Ecto neural progenitor cell (in vitro differentiated cells): ENCODE measurements around the gene TMEM270.
"Not testable (repeated sequence)": the region's sequence is repeated elsewhere in the genome, so short reads cannot be mapped to it uniquely, and the experiment has no call there.

ENCODE experiments used
- DNase-seq: peaks from one replicate; pipeline ENCODE4 v3.0.0-alpha.2; 2018; ENCODE audit warnings: low spot score

TMEM270 gene, protein sequence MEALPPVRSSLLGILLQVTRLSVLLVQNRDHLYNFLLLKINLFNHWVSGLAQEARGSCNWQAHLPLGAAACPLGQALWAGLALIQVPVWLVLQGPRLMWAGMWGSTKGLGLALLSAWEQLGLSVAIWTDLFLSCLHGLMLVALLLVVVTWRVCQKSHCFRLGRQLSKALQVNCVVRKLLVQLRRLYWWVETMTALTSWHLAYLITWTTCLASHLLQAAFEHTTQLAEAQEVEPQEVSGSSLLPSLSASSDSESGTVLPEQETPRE

DNA sequence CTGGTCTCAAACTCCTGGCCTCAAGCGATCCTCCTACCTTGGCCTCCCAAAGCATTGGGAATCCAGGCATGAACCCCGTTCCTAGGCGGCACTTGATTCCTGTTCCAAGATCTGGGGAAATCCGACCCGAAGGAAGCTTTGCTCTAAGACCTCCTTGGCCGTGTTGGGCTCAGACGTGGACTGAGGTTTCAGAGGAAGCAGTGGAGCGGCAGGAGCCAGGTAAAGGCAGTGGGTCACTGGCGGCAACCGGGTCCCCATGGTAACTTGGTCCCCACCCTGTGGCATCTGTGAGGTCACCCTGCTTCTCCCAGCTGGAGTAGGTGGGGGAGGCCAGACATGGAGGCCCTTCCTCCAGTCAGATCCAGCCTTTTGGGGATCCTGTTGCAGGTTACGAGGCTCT, at the start of gene TMEM270:
TSS of gene TMEM270 (plus strand) at position 301 of the 400 bp plus-strand sequence. CDS start at position 337, 36 bp downstream.
- DNase-seq = no peak

DNA sequence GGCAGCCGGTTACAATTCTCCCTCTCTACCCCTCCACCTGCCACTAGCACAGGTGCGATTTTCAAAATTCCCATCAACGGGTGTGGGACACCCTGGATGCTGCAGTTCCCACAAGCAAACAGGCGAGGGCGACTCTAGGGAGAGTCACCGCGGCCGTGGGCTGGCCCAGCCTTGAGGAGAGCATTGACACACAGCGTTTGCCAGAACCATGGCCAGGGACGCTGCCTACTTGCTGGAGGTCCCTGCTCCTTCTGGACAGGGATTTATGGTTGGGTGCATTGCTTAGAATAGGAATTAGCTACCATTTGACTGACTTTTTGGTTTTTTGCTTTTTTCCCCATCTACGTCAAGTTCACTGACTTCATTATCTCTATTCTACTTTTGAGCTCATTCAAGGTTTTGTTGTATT, 49.2 kb upstream of the TMEM270 start:
- DNase-seq = peak; percentile 80

DNA sequence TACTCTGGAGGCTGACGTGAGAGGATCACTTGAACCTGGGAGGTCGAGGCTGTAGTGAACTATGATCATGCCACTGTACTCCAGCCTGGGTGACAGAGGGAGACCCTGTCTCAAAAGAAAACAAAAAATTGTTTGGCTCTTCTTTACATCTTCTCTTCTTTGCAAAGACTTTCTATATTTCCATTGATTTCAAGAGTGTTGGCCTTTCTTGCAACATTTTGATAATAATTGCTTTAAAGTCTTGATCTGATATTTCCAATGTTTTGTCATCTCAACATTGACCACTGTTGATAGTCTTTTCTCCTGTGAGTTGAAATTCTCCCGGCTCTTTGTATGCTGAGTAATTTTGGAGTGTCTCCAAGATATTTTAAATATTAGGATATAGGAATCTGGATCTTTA, 48.0 kb upstream of the TMEM270 start:
- DNase-seq = no peak

DNA sequence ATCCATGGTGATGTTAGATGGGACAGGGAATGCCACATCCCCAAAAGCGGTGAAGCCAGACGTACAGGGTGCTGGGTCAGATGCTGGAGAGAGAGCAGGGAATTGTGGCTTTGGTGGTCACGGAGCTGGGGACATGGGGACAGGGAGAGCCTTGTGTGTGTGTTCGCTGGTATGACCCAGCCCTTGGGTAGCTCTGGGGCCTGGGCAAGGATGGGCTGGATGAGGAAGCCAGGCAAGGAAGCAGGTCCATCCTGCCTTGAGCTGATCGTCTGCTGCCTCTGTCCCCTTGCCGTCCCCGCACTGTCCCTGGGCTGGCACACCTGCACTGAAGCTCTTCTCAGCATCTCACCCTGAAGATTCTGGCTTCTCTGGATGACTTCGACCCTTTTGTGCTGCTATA, 45.5 kb upstream of the TMEM270 start:
- no peak for DNase-seq

DNA sequence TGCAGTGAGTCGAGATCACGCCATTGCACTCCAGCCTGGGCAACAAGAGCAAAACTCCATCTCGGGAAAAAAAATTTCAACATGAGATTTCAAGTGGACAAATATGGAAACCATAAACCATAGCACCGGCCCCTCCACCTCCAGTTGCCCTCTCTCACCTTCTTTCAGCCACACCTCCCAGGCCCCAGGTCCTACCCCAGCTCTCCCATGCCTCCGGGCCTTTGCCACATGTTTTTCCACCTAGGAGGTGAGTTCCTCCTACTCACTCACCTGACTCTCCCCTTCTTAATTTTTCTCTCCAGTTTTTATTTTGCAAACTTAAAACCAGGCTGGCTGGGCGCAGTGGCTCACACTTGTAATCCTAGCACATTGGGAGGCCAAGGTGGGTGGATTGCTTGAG, 43.8 kb upstream of the TMEM270 start:
- no peak for DNase-seq

DNA sequence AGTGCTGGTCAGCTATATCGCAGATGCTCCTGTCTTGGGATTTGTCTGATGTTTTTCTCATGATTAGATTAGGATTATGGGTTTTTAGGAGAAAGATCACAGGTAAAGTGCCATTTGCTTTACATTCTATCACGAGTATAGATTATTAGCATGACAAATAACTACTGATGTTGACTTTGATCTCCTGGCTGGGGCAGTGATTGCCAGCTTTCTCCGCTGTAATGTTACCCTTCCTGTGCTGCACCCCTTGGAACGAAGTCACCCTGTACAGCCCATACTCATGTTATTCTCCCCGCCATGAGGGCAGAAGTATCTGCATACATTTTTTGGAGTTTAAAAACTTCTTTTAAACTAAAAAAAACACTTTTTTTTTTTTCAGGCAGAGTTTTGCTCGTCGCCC, 40.9 kb upstream of the TMEM270 start:
- DNase-seq = no peak

DNA sequence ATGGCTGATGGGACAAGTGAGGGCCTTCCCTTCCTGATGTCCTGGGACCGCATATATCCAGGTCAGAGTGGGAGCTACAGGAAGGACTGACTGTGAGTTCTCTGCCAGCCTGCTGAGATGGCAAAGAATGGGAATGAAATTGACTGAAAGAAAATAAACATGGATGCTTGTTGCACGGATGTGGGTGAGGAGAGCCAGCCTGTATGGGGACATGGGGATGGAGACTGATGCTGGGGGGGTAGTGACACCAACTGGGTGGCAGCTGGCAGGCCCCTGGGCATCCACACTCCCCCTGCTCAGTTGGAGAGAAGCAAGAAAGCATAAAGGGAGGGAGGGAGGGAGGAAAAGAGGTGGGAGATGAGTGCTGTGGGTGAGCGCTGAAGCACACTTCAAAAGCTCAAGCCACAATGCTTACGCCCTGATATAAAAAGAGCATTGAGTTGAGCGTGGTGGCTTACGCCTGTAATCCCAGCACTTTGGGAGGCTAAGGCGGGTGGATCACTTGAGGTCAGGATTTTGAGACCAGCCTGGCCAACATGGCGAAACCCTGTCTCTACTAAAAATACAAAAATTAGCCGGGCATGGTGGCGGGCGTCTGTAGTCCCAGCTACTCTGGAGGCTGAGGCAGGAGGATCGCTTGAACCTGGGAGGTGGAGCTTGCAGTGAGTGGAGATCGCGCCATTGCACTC, 39.2 kb upstream of the TMEM270 start:
- DNase-seq = not testable (repeated sequence)

DNA sequence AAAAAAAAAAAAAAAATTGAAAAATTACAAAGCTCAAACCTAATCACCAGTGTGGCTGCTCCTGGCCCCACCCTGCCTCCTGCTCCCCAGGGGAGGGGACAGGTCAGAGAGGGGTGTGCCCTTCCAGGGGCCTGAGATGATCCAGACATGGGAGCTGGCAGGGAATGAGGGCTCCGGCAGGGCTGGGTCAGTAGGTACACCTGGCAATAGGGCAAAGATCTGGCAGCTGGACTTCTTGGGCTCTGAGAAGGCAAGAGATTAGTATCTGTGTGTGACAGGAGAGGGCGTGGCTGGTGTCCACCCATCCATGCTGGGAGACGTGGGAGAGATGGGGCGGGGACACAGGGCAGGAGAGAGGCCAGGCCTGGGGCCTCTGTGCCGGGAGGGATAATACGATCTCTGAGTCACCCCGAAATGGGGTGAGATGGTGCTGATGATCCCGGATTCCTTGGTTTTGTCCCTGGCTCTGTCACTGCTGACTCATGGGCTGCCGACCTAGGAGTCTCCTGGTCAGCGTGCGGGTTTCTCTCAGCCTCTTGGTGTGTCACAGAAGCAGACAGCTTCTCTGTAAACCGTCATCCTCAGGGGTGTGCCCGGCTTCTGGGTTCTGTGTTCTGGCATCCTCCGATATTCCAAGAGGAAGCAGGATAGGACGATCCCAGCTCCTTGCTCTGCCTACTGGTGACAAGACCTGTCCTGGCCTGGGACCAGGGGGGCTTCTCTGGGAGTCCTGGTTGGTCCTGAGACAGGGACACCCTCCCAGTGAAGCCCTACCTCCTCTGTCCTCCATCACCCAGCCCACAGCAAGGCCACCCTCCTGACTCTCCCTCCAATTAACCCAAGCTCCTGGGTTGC, 38.4 kb upstream of the TMEM270 start:
- no peak for DNase-seq

DNA sequence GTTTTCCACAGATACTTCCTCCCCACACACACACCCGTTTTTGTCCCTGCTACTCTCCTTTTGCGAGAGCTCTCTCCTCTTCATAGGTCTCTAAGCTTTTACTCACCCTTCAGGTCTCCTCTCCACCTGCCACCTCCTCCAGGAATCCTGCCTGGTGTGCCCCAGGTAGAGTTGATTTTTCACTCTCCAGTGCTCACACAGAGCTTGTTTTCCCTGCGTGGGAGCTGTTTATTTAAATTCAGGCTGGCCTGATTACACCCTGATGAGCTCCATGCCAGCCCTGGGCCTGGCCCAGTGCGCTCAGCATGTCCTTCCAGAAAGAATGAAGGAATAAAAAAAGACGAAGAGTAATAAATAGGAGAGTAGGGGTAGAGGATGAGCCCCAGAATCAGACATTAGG, 37.7 kb upstream of the TMEM270 start:
- no peak for DNase-seq

DNA sequence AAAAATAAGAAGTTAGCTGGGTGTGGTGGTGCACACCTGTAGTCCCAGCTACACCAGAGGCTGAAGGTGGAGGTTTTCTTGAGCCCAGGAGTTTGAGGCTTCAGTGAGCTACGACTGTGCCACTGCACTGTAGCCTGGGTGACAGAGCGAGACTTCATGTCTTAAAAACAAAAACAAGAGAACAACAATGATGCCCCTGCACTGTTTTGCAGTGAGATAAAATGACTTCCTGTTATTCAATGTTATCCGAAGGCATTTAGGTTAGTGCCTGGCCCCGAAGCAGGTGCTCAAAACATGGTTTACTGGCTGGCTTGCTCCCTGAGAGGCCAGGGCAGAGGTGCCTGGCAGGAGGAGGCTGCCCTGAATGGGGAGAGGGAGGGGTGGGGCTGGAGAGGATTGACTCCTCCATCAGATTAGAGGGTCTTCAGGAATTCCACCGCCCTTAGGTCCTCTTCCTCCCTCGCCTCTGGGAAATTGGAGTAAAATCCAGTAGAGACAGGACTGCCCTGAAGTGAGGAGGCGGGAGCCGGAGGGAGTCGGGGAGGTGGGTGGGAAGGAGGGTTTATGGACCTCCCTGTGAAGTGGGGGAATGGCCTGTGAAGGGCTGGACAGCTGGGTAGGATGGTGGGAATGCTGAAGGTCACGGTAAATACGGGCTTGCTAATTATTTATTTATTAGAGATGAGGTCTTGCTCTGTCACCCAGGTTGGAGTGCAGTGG, 36.9 kb upstream of the TMEM270 start:
- DNase-seq = no peak

DNA sequence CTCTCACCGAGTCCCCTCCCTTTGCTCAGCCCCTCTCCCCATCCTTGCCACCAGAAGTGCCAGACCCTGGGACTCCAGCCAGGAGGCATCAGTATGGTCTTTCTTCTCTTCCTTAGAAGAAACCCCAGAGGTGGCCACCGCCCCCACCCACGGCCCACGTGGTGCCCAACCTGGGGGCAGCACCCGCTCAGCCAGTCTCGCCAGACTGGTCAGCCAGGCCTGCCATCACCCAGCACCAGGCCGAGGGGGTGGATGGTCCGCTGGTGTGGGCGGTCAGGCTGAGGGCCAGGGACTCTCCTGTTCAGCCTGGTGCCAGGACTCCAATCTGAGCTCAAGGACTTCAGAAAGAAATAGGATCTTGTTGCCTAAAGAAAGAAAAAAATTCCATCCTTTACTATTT, 36.0 kb upstream of the TMEM270 start:
- no peak for DNase-seq

DNA sequence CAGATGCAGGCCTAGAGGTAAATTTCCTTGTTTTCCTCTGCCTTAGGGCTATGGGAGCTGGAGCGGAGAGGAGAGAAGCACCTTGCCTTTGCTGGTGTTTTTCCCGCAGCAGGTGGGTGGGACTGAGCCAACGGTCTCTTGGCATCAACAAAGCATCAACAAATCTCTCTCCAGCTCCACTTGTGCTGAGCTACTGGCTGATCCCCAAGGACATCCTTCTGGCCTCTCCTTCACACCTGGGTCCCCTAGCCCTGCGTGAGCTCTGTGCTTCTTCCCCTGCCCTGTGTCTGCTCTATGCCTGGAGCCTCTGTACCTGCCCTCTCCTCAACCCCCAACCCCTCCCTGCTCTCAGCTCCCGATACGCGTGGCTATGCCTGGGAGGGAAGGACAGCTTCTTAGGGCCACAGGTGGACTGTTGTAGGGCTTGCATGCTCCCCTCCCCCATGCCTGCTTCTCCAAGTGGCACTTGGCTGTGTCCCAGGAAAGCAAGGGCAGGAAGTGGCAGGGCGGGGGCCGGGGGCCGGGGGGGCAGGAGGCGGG, 33.3 kb upstream of the TMEM270 start:
- DNase-seq = no peak

DNA sequence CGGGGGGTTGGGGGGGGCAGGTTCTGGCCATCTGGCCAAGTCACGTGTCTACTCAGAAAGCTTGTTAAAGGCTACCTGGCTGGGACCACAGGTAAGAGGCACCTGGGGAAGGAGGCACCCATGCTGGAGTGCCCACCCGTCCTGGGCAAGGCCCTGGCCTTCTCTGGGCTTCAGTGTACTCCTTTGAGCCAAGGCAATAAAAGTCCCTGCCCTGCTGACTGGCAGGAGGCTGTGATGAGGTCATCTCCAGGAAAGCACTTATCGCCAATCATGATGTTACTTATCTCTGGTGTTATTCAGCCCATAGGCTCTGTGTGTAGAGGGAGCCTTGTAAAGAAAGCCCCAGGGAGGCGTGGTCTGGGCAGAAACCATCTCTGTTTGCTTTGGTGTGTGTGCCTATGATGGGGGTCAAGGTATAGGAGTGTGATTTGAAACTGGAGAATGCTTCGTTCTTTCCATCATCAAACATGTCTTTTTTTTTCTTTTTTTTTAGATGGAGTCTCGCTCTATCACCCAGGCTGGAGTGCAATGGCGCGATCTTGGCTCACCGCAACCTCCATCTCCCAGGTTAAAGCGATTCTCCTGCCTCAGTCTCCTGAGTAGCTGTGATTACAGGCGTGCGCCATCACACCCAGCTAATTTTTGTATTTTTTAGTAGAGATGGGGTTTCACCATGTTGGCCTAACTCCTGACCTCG, 32.7 kb upstream of the TMEM270 start:
- DNase-seq = no peak

DNA sequence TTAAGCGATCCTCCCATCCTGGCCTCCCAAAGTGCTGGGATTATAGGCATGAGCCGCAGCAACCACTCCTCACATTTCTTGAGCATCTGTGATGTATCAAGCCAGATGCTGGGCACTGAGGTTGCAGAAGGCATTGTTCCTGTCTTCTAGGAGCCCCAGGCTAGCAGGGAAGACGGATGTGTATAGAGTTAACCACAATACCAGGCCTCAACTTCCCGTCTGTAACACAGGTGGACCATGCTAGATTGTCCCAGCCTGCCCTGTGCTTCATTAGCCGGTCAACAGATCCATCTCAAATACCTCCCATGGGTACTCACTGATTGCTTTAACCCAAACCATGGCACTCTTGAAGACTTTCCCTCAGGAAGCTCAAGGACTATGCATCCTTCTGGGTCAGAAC, 32.0 kb upstream of the TMEM270 start:
- DNase-seq = no peak

DNA sequence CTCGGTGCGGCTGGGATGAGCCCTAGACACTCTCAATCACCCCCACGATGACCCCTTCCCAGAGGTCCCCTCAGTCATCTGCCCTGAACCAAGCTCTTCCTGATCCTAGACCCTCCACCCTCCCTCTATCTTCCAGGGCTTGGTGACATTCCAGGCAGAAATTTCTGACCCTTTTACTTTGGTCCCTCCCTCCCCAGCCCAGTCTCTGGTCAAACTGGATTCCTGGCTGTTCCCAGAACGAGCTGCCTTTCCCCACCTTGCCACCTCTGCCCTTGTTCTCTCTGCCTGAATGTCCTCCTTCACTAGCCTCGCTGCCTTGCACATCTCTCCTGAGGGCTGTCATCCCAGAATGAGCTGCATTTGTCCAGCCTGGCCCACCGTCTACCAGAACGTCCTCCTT, 31.5 kb upstream of the TMEM270 start:
- DNase-seq = no peak

DNA sequence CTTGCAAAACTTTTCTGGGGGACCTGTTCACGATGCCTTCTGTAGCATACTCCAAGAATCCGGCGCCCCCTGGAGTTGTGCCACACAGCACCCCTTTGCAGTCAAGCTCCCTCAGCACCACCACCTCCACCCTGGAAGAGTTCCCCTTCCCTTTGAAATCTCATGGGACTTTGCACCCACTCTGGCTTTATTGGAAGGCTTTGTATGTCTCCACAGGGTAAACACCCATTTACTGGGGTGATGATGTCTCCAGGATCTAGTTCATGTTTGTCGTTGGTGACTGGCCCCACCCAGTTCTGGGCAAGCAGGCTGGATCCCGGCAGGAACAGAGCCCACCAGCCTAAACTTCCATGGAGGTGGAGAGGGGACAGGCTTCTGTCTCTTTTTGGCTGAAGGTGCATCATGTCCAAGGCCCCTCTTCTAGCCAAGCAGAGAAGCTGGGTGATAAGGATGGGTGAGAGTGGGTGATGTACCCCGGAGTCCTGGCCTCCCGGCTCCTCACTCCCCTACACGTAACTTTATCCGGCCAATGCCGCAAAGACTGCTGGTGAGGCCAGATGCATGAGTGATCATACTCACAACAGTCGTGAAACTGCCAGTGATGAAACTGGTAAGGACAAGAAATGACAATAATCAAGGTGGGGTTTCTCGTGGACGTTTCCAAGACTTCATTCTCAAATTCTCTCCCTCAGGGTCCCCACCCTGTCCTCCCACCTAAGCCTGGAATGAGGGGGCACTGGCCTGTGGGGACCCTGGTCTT, 30.9 kb upstream of the TMEM270 start:
- DNase-seq = no peak

DNA sequence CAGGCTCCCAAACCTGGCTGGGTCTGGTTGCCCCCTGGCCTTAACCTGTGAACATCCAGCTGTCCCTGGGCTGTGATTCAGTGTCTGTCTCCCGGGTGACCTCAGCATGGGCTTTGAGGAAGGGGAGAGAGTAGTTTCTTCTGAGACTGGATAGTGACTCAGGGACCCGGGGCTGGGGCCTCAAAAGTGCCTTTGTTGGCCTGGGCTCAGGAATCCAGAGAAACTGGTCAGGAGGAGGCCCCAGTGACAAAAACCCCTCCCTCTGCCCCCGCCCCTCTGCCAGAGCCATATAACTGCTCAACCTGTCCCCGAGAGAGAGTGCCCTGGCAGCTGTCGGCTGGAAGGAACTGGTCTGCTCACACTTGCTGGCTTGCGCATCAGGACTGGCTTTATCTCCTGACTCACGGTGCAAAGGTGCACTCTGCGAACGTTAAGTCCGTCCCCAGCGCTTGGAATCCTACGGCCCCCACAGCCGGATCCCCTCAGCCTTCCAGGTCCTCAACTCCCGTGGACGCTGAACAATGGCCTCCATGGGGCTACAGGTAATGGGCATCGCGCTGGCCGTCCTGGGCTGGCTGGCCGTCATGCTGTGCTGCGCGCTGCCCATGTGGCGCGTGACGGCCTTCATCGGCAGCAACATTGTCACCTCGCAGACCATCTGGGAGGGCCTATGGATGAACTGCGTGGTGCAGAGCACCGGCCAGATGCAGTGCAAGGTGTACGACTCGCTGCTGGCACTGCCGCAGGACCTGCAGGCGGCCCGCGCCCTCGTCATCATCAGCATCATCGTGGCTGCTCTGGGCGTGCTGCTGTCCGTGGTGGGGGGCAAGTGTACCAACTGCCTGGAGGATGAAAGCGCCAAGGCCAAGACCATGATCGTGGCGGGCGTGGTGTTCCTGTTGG, 30.0 kb upstream of the TMEM270 start, which contains the start of gene CLDN4:
TSS of gene CLDN4 (plus strand) at position 316 of the 903 bp plus-strand sequence. CDS start at position 522, 206 bp downstream.
- DNase-seq = peak; percentile 77

DNA sequence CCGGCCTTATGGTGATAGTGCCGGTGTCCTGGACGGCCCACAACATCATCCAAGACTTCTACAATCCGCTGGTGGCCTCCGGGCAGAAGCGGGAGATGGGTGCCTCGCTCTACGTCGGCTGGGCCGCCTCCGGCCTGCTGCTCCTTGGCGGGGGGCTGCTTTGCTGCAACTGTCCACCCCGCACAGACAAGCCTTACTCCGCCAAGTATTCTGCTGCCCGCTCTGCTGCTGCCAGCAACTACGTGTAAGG, 29.4 kb upstream of the TMEM270 start:
- DNase-seq = peak; percentile 58

DNA sequence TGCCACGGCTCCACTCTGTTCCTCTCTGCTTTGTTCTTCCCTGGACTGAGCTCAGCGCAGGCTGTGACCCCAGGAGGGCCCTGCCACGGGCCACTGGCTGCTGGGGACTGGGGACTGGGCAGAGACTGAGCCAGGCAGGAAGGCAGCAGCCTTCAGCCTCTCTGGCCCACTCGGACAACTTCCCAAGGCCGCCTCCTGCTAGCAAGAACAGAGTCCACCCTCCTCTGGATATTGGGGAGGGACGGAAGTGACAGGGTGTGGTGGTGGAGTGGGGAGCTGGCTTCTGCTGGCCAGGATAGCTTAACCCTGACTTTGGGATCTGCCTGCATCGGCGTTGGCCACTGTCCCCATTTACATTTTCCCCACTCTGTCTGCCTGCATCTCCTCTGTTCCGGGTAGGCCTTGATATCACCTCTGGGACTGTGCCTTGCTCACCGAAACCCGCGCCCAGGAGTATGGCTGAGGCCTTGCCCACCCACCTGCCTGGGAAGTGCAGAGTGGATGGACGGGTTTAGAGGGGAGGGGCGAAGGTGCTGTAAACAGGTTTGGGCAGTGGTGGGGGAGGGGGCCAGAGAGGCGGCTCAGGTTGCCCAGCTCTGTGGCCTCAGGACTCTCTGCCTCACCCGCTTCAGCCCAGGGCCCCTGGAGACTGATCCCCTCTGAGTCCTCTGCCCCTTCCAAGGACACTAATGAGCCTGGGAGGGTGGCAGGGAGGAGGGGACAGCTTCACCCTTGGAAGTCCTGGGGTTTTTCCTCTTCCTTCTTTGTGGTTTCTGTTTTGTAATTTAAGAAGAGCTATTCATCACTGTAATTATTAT, 28.9 kb upstream of the TMEM270 start:
- DNase-seq = peak; percentile 66
